ENCODE measurements around the gene SLC37A4. TPM values are rescaled to one million over a fixed set of nuclear protein-coding genes. Genes with fewer than 3 reads are reported as not detected.

SLC37A4 gene
- total and polyA plus RNA-seq, 2 of the 13 experiments (the other 11 are each of a cell fraction or from before 2014, with no cell fraction given), result 43.0 to 56.1 TPM

- TF ChIP-seq MAZ (IDR thresholded peaks at IDR 0.05; ENCODE audit: borderline replicate concordance, low read depth, low read length) (peak; percentile 64), MAZ (CRISPR knock-in tag; IDR thresholded peaks at IDR 0.05; ENCODE audit: low read depth) (peak; percentile 64; the same call in 1 of the 2 replicates), ZSCAN30 (CRISPR knock-in tag; IDR thresholded peaks at IDR 0.05) (no peak), ZNF317 (CRISPR knock-in tag; IDR thresholded peaks at IDR 0.05) (peak; percentile 43; the same call in 1 of the 2 replicates), SAP130 (CRISPR knock-in tag; IDR thresholded peaks at IDR 0.05; ENCODE audit: low read depth) (peak; percentile 91), ZBTB1 (CRISPR knock-in tag; IDR thresholded peaks at IDR 0.05; ENCODE audit: borderline replicate concordance) (no peak), RFX3 (CRISPR knock-in tag; IDR thresholded peaks at IDR 0.05) (no peak), CSRNP1 (CRISPR knock-in tag; IDR thresholded peaks at IDR 0.05) (peak; percentile 79; the same call in 1 of the 2 replicates), ZBED4 (CRISPR knock-in tag; IDR thresholded peaks at IDR 0.05; ENCODE audit: borderline replicate concordance) (0 out of 2 replicates have a peak, but pooled peaks have one; percentile 27), ZNF430 (CRISPR knock-in tag; IDR thresholded peaks at IDR 0.05) (peak; percentile 52; the same call in 1 of the 2 replicates), ATF3 (CRISPR knock-in tag; IDR thresholded peaks at IDR 0.05) (no peak), ZNF562 (CRISPR knock-in tag; IDR thresholded peaks at IDR 0.05; ENCODE audit: borderline replicate concordance) (no peak), THAP8 (CRISPR knock-in tag; IDR thresholded peaks at IDR 0.05; ENCODE audit: borderline replicate concordance) (no peak), ATF2 (CRISPR knock-in tag; IDR thresholded peaks at IDR 0.05) (peak; percentile 60; the same call in 1 of the 2 replicates), NFE2 (CRISPR knock-in tag; IDR thresholded peaks at IDR 0.05) (no peak), AHR (CRISPR knock-in tag; IDR thresholded peaks at IDR 0.05) (no peak), NR3C1 (CRISPR knock-in tag; IDR thresholded peaks at IDR 0.05) (no peak), SNAI1 (CRISPR knock-in tag; IDR thresholded peaks at IDR 0.05; ENCODE audit: borderline replicate concordance) (no peak), ZNF746 (CRISPR knock-in tag; IDR thresholded peaks at IDR 0.05) (no peak), ARNT2 (CRISPR knock-in tag; IDR thresholded peaks at IDR 0.05; ENCODE audit: low read depth) (no peak), ZNF10 (CRISPR knock-in tag; IDR thresholded peaks at IDR 0.05; ENCODE audit: borderline replicate concordance, low read depth) (no peak), HOXA7 (CRISPR knock-in tag; IDR thresholded peaks at IDR 0.05) (no peak)
These were observed 26.5 kb upstream of the SLC37A4 start, which contains the start of gene HYOU1 (continued) for GRCh38 chr11:119057000-119057769.

Measured in HepG2 (cell line).